Activated CD4-positive, alpha-beta T cell treated with anti-CD3 and anti-CD28 coated beads, Interleukin-2, amount 50 U/mL, for 1 hour (primary cell): Measurements from ENCODE around the gene C16orf82.

Experiments
- DNase-seq: peaks from one replicate; pipeline ENCODE4 v3.0.0-alpha.2; 2020

Gene C16orf82

DNA sequence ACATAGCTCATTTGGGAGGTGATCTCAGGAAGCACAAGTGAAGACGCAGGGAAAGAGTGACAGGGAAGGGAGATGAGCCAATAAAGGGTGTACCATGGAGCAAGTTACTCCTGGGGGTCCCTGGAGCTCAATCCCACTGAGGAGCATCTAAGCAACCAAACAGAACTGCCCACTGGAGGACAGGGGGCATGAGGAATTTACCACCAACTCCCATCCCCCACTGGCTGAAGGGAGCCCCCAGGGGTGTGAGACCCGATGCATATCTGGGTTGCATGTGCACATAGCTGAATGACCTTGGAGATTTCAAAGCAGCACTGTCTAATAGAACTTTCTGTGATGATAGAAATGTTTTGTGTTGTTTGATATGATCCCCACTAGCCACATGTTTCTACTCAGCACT lies 29.6 kb downstream of the C16orf82 start:
- DNase-seq, result no peak

- no peak for DNase-seq
Measured at GRCh38 chr16:27097800-27098230, 31.1 kb downstream of the C16orf82 start.

DNA sequence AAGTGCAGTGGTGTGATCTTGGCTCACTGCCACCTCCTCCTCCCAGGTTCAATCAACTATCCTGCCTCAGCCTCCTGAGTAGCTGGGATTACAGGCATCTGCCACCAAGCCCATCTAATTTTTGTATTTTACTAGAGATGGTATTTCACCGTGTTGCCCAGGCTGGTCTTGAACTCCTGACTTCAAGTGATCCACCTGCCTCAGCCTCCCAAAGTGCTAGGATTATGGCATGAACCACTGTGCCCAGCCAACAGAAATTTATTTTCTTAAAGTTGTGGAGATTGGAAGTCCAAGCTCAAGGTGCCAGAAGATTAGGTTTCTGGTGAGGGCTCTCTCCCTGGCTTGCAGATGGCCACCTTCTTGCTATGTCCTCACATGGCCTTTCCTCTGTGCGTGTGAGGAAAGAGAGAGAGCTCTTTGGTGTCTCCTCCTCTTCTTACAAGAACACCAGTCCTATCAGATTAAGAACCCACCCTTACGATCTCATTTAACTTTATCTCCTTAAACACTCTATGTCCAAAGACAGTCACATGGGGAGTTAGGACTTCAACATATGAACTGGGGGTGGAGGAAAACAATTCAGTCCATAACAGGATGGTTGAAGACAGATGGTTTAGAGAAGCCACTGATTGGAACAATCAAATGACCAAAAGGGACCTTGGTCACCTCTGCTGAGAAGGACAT lies 31.8 kb downstream of the C16orf82 start:
- no peak for DNase-seq

DNA sequence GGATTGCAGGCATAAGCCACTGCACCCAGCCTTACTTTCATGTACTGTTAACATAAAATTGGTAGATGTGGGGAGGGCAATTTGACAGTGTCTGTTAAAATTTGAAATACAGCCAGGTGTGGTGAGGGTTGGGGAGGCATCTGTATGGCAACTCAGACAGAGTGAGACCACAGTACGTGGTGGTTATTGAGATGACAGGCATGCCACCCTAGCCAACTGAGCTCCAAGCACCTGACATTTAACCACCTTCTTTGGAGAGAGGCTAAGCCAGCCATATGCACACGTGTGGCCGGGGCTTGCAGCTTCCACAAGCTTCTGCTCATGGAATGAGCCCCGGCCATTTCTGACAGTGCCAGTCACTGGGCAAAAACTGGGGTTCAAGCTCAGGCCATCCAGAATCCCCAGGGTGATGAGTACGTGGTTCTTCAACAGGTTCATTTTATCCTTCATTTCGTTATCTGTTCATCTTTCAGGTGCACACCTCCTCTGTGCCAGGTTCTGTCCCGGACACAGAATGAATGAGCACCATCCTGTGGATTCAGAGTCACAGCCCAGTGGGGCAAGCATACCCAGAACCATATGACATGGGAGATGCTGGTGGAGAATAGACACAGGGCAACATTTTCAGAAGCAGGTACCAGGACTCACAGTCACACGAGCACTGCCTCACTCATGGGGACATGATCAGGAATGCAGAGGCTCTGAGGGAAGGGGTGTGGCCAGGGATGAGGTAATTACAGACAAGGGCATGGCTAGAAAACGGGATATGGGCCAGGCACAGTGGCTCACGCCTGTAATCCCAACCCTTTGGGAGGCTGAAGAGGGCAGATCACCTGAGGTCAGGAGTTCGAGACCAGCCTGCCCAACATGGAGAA lies 36.2 kb downstream of the C16orf82 start:
- no peak for DNase-seq

- no peak for DNase-seq
Measured at GRCh38 chr16:27103954-27104353, 37.2 kb downstream of the C16orf82 start.

GRCh38 chr16:27106305-27106704 lies 39.6 kb downstream of the C16orf82 start:
- DNase-seq, result no peak

- DNase-seq, result no peak
Measured at GRCh38 chr16:27107185-27107592, 40.5 kb downstream of the C16orf82 start.

DNA sequence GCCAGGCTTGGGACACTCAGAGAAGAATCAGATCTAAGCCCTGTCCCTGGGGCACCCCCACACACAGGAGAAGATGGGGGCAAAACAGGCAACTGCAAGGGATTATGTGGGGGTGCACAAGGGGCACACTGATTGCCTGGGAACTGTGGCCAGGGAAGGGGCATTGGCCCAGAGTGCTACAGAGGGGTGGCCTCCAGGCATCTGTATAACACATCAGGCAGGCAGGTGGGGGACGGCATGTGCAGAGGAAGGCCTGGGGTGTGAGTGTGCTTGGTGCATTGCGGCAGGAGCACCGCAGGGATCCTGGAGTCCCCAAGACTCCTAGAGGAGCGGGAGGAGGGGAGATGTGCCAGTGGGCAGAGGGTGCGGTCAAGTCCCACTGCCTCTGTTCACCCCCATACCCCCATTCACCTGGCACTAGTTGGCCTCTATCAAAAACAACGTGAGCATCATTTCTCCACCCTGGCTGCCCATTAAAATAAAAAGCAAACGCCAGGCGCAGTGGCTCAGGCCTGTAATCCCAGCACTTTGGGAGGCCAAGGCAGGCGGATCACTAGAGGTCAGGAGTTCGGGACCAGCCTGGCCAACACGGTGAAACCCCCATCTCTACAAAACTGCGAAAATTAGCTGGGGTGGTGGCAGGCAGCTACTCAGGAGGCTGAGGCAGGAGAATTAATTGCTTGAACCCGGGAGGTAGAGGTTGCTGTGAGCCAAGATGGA lies 41.5 kb downstream of the C16orf82 start:
- no peak for DNase-seq

- no peak for DNase-seq
Measured at GRCh38 chr16:27108826-27109665, 42.3 kb downstream of the C16orf82 start.

GRCh38 chr16:27109666-27110523 lies 43.2 kb downstream of the C16orf82 start:
- DNase-seq, result peak; percentile 76

GRCh38 chr16:27110524-27110896 lies 43.8 kb downstream of the C16orf82 start:
- no peak for DNase-seq

- DNase-seq, result no peak
Measured at GRCh38 chr16:27111486-27111885, 44.8 kb downstream of the C16orf82 start.

GRCh38 chr16:27112093-27112811 lies 45.5 kb downstream of the C16orf82 start:
- DNase-seq, result no peak

DNA sequence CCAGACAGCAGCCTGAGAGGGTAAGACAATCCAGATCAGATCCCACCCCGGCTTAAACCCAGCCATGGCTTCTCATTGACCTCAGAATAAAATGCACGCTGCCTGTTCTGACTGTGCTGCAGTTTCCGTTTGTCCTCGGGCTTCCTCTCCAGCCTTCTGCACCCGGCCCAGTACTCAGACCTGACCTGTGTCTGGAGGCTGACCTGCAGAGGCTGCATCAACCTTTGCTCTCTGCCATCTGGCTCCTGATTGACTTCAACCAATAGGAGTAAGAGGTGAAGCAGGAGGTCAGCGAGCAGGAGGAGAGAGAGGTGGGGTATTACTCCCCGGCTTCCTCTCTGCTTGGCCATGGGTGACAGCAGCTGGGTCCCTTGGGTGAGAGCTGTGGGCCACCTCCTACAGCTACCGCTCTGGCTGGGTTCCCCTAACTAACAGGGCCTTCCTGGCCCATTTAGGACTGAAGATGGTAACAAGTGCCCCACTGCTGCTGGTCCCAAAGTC lies 46.7 kb downstream of the C16orf82 start:
- no peak for DNase-seq

- no peak for DNase-seq
Measured at GRCh38 chr16:27114006-27114405, 47.3 kb downstream of the C16orf82 start.

DNA sequence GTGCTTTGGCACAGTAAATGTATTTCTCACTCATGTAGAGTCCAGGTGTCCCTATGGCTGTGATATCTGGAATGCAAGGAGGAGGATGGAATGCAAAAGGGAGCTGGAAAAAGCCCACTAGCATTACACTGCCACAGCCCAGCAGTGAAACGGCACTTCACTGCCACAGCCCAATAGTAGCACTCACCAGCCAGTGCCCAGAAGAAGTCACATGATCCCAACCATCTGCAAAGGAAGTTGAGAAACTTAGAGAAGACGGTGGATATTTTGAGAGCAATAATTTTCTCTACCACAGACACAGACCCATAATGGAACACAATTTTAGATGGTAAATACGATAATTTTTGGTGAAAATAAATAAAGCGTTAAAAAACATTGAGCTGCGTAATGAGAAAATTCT lies 51.8 kb downstream of the C16orf82 start:
- DNase-seq, result no peak
